ENCODE measurements around the gene DEPP1.

DEPP1 gene

DNA sequence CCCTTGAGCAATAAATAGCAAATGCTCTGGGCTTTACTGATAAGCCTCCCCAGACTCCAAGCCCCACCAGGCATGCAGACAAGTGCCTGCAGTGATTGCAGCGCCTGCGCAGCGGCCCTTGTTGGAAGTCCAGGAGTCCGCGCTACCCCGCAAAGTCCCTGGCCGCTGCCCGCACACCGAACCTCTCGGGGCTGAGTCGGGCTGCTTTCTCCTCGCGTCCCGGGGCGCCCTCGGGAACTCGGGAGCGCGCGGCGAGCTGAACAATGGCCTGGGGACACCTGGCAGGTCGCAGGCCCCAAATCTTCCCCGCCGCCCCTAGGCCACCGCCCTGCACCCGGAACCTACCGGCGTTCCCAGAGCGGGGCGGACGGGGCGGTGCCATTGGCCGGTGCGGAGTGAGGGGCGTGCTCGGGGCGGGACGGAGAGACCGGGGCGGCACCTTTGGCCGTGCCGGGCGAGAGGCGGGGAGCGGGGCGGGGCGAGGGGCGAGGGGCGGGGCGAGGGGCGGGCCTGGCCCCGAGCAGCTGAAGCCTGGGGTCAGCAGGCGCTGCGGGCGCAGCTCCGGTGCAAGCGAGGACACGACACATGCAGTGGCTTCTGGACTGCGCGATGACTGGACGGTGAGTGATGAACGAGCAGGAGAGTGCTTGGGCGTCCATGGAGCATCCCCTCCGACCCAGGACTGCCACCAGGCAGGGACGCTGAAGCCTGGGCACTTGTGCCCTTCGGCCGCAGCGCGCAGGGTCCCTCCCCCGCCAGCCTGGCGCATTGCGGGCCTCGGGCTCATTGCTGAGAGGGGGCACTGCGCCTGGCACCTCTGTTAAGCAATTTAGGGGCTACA, 19.1 kb downstream of the DEPP1 start, which contains the start of gene RASSF4:
RASSF4 (plus strand) TSS at position 556 of the 841 bp plus-strand sequence. CDS start 10,401 bp downstream, outside the sequence.
- TF ChIP-seq FOXP2 (optimal IDR thresholded peaks at IDR 0.05; ENCODE audit: borderline replicate concordance, extremely low read depth, extremely low read length, insufficient read depth), result peak; percentile 4
- no peak for TF ChIP-seq SIN3A (IDR thresholded peaks at IDR 0.05; ENCODE audit: borderline replicate concordance, insufficient read depth, low read length)
- peak; percentile 88 for TF ChIP-seq POLR2AphosphoS5 (IDR thresholded peaks at IDR 0.05; ENCODE audit: low read depth, low read length)

DNA sequence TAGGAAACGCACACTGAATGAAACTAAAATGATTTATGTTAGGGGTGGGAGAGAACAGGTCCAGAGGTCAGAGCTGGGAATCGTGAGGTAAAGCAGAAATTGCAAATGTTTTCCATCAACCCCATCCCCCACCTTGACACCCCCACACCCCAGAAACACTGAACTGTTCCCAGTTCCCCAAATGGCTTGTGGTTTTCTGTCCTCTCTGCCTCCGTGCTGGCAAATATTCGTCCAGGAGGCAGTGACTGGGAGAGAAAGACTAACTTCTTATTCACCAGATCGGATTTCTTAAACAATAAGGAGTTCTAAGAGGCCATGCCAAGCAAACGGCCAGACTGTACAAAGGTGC, 19.7 kb downstream of the DEPP1 start:
- TF ChIP-seq TAF1 (IDR thresholded peaks at IDR 0.05; ENCODE audit: borderline replicate concordance, insufficient read depth, low read length), result no peak
- TF ChIP-seq SIN3A (IDR thresholded peaks at IDR 0.05; ENCODE audit: borderline replicate concordance, insufficient read depth, low read length), result no peak
- no peak for TF ChIP-seq FOXP2 (optimal IDR thresholded peaks at IDR 0.05; ENCODE audit: borderline replicate concordance, extremely low read depth, extremely low read length, insufficient read depth)
- TF ChIP-seq REST (IDR thresholded peaks at IDR 0.05; ENCODE audit: insufficient read depth in 1 of 2, low read depth in 2 of 2, low read length in 2 of 2), result no peak
- TF ChIP-seq POLR2AphosphoS5 (IDR thresholded peaks at IDR 0.05; ENCODE audit: low read depth, low read length), result no peak

DNA sequence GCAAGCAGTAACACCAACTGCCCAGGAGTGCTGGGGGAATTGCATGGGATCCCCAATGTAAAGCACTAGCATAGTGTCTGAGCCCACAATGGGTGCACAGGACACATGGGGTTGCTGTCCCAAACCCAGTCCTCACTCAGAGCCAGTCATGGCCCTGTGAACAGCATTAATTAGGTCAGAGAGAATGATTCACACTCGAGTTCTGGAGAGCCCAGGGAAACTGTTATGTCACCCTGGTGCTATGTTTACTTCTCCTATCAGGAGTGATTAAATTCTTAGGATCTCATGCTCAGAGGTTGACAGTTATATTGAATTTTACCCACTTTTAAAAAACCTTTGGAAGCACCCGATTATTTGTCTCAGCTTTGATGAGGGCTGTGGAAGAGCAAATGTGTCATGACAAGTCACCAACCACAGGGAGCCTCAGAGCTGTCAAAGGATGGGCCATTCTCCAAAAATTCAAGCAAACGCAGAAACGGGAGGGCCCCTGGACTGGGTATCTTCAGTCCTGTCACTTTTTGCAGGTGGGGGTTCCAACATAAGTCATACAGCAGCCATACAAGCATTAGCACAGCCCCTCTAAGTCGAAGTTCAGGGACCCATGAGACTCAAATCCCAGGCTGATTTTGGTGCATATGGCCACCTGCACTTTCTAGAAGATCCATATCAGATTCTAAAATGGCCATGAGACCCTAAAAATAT, 20.3 kb downstream of the DEPP1 start:
- no peak for TF ChIP-seq SIN3A (IDR thresholded peaks at IDR 0.05; ENCODE audit: borderline replicate concordance, insufficient read depth, low read length)
- TF ChIP-seq POLR2AphosphoS5 (IDR thresholded peaks at IDR 0.05; ENCODE audit: low read depth, low read length), result no peak
- TF ChIP-seq TAF1 (IDR thresholded peaks at IDR 0.05; ENCODE audit: borderline replicate concordance, insufficient read depth, low read length), result no peak
- TF ChIP-seq FOXP2 (optimal IDR thresholded peaks at IDR 0.05; ENCODE audit: borderline replicate concordance, extremely low read depth, extremely low read length, insufficient read depth), result no peak
- no peak for TF ChIP-seq REST (IDR thresholded peaks at IDR 0.05; ENCODE audit: insufficient read depth in 1 of 2, low read depth in 2 of 2, low read length in 2 of 2)

GRCh38 chr10:44956717-44957706, 21.6 kb downstream of the DEPP1 start:
- TF ChIP-seq TAF1 (IDR thresholded peaks at IDR 0.05; ENCODE audit: borderline replicate concordance, insufficient read depth, low read length), result no peak
- no peak for TF ChIP-seq REST (IDR thresholded peaks at IDR 0.05; ENCODE audit: insufficient read depth in 1 of 2, low read depth in 2 of 2, low read length in 2 of 2)
- no peak for TF ChIP-seq SIN3A (IDR thresholded peaks at IDR 0.05; ENCODE audit: borderline replicate concordance, insufficient read depth, low read length)
- no peak for TF ChIP-seq FOXP2 (optimal IDR thresholded peaks at IDR 0.05; ENCODE audit: borderline replicate concordance, extremely low read depth, extremely low read length, insufficient read depth)
- no peak for TF ChIP-seq POLR2AphosphoS5 (IDR thresholded peaks at IDR 0.05; ENCODE audit: low read depth, low read length)

- TF ChIP-seq REST (IDR thresholded peaks at IDR 0.05; ENCODE audit: insufficient read depth in 1 of 2, low read depth in 2 of 2, low read length in 2 of 2) (no peak), POLR2AphosphoS5 (IDR thresholded peaks at IDR 0.05; ENCODE audit: low read depth, low read length) (no peak)
These were observed 22.4 kb downstream of the DEPP1 start for GRCh38 chr10:44956226-44956625.
